C4-2B (cell line): Measurements from ENCODE around the gene BRSK2.

Source experiments
- CTCF ChIP-seq: fragments of 450-650 bp; conservative IDR thresholded peaks from 2 replicates; pipeline ENCODE4 v1.5.1; 2017; ENCODE audit warnings: mild to moderate bottlenecking
- ZFX ChIP-seq: fragments of 450-650 bp; IDR thresholded peaks from 2 replicates; pipeline ENCODE4 v1.6.1; 2017

GRCh38 chr11:1351278-1351937, 38.3 kb upstream of the BRSK2 start:
- no peak for TF ChIP-seq CTCF
- TF ChIP-seq ZFX, result no peak
